ENCODE results near the gene TTC16.

The TTC16 gene

DNA sequence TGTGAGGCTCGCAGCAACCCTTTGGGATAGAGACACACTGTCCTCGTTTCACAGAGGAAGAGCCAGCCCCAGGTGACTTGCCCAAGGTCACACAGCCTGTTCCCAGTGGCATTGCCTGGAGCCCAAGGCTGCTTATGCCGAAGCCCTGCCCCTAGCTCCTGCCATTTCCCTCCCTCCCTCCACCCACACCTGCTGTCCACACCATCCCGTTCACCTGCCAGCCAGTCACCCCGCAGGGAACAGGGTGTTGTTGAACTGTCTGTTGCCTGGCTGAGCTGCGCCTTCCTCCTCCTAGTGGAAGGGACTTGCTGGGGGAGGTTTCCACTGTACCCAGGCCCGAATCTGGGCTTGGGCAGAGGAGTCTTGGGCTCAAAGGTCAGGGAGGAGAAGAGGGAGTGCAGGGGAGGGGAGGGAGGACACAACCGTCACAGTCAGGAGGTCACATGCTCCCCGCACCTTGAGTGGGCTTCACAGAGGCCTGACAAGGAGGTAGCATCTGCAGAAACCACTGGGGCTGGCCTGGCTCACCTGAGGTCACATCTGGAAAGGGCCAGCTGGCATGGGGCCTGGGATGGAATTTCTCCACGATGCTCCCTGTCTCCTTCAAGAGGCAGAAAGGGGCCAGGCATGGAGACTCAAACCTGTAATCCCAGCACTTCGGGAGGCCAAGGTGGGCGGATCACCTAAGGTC is 6.3 kb downstream of the TTC16 start:
- no peak for DNase-seq

DNA sequence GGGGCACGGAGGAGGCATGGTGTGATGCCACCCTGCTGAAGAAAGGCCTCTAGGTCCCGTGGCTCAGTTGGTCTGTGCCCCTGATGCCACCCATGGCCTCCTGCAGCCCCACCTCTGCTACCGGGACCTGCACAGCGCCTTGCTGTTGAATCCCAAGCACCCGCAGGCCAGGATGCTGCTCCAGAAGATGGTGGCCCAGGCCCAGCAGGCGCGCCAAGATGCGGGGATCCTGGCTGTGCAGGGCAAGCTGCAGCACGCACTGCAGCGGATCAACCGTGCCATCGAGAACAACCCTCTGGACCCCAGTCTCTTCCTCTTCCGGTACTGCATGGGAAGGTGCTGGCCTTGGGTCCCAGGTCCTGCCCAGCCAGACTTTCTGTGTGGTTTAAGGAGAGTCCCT is 7.1 kb downstream of the TTC16 start:
- no peak for DNase-seq

DNA sequence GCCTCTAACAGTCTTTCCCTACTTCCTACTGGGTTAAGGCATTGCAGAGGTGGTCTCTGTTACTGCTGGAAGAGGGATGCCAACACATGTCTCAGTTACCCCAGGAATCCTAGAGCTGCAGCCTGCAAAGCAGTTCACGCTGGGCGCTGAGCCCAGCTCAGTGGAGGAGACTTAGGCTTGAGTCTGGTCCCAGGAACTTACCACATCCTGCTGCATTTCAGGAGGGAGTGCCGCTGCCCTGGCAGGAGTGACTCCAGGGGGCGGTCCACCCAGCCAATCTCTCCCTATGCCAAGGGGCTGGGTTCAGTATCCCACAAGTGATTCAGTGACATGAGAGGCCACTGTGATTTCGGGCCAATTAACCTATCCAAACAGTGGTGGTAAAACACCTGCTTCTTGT is 7.6 kb downstream of the TTC16 start:
- no peak for DNase-seq

DNA sequence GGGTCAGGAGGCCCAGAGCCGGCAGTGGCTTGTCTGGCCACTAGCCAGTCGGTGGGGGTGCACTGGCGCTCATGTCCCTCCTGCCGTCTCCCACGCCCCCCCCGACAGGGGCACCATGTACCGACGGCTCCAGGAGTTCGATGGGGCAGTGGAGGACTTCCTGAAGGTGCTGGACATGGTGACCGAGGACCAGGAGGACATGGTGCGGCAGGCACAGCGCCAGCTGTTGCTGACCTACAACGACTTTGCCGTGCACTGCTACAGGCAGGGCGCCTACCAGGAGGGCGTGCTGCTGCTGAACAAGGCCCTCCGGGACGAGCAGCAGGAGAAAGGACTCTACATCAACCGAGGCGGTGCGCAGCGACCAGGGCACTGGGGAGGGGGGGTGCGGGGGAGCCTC is 8.1 kb downstream of the TTC16 start:
- peak; percentile 42 for DNase-seq

DNA sequence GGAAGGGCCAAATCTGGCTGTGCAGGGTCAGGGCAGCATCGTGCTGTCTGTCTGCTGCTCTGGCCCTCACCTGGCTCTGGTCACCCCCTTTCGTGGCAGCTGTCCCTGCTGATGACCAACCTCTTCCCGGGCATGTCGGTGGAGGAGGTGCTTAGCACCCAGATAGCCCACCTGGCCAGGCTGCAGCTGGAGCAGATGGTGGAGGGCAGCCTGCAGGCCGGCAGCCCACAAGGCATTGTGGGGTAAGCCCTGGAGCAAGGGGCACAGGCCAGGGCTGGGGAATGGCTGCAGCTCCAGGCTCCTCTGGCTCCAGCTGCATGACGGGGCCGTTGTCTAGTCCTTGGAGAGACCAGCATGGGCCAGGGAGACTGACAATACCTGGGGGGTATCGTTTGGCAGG is 11.0 kb downstream of the TTC16 start:
- no peak for DNase-seq

DNA sequence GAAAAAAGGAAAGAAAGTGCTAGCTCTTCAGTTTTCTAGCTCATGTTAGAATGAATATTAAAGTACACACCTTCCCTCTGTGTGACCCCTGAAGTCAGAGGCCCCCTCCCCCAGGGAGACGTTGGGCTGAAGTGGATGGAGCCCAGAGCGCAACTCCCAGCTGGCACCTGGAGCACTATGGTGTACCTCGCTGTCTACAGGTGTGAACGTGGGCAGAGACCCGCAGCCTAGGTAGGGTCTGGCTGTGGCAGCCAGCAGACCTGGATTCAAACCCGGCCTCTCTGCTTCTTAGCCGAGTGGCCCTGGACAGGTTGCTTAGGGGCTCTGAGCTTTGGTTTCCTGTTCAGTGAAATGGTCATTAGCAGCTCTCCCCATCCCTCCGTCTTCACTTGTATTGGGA is 12.9 kb downstream of the TTC16 start:
- DNase-seq = no peak

DNA sequence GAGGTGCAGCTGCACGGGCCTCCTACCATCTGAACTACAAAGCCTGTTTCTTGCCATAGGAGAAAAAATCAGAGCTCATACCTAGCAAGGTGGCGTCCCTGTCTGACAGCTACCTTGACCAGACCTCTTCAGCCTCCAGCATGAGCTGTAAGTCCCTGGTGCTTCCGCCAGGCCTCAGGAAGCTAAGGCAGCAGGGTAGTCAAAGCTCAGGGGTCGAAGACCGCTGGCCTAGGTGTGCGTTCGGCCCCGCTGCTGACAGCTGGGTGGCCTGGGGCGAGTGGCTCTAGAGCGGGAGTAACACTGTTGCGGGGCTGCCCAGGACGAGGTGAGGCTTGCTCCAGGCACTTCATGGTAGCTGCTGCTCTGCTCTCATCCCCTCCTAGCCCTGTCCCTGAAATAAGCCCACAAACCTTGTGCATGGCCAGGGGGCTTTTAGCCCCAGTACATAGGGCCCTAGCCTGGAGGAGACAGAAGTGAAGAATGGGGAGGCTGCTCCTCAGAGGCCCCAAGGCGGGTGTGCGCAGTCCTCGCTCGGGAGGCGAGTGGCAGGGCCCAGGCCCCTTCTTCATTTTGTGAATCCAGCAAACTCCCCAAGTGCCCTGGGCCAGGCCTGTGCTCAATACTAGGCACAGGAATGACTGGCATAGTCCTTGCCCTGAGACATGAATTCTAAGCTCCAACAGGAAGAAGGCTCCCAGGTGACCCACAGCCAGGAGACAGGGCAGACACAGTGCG is 13.8 kb downstream of the TTC16 start:
- no peak for DNase-seq

DNA sequence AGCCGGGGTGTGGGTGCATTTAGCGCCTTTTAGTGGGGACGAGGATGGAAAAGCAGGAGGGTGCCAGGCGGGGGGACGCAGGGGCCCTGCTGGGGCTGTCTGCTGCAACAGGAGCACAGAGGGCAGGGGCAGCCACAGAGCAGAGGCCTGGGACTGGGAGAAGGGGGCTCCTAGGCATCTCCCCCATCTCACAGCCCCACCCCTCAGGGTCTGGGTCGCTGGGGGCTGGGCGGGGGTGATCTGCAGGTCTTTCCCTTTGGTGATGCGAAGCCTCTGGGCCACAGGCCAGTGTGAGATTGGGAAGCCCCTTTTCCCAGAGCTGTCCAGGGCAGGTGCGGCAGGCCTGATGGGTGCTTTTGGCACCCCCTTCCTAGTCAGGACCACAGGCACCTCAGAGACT is 14.4 kb downstream of the TTC16 start:
- DNase-seq = no peak

DNA sequence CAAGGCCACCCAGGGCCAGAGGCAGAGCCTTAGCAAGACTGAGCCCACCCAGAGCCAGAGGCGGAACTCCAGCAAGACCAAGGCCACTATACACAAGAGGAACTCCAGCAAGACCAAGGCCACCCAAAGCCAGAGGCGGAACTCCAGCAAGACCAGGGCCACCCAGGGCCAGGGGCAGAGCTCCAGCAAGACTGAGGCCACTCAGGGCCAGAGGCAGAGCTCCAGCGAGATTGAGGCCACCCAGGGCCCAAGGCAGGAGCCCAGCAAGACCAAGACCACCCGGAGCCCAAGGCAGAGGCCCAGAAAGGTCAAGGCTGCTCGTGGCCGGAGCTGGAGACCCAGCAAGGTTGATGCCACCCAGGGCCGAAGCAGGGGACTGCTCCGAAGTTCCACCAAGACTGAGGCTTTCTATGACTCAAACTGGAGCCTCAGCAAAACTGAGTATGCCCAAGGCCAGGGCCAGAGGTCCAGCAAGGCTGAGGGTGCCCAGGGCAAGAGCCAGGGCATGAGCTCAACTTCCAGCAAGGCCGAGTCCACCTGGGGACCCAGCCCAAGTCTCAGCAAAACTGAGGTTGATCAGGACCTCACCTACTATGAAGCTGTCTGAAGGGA is 15.0 kb downstream of the TTC16 start:
- DNase-seq = no peak

DNA sequence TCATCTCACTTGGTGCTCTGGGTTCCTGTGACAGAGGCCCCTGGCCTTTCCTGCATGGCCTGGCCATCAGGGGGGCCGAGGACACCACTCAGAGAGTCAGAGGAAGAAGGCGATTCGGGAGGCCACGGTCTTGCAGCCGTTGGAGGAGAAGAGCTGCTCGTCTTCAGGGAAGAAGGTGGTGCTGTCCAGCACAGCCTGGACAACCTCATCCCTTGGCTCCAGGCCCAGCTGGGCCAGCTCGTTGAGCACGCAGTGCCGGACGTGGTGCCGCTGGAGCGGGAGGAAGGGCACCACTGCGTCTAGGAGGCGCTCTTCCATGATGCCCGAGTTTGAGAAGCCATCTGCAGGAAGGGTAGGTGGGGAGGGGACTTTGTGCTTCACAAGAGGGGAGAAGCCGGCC is 16.1 kb downstream of the TTC16 start:
- DNase-seq = no peak

DNA sequence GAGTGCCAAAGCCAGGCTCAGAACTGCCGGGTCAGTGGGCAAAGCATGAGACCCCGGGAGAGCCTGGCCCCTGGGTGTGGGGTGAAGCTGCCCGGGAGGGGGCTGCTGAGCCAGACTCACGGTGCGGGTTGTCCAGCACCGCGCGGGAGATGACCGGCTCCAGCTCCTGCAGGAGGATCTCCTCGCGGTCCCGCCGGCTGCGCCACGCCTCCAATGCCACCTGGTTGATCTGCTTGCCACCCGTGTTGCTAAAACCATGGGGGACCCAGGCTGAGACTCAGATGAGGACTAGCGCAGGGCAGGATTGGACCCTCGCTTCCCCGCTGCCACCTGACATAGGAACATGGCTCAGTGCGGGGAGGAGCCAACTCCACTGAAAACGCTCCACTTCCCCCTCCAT is 16.6 kb downstream of the TTC16 start:
- DNase-seq = no peak

DNA sequence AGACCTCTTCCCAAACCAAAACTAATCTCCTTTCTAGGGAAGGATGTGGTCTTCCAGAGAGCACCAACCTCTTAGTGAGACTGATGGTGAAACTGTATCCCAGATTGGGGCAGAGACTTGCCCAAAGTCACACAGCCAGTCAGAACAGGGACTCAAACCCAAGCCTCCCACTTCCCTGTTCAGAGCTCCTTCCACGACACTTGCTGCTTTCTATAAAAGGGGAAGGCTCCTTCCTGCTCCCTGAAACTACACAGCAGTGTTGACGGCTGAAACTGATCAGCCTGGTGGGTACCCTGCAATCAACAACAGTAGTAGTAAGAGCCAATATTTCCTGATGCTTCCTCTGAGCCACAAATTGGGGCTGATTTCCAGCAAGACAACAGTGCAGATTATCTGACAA is 17.7 kb downstream of the TTC16 start:
- no peak for DNase-seq

DNA sequence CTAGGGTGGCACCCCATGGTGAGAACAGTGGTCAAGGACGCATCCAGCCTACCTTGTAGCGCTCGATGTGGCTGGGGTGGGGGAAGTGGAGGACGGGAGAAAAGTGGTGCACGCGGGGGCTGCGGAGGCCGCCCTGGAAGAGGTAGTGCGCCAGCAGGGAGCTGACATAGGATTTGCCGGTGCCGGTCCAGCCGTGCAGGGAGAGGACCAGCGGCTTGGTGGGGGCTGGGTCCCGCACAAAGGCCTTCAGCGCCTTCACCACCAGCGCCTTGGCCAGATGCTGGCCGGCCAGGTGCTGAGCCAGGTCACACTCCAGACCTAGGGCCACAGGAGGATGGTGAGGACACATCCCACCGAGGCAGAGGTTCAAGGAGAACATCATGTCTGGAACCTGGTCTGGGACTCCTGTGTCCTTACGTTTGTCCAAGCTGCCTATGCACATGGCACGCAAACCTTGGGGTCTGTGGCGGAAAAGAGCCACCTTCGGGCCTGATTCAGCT is 18.4 kb downstream of the TTC16 start:
- DNase-seq = no peak

DNA sequence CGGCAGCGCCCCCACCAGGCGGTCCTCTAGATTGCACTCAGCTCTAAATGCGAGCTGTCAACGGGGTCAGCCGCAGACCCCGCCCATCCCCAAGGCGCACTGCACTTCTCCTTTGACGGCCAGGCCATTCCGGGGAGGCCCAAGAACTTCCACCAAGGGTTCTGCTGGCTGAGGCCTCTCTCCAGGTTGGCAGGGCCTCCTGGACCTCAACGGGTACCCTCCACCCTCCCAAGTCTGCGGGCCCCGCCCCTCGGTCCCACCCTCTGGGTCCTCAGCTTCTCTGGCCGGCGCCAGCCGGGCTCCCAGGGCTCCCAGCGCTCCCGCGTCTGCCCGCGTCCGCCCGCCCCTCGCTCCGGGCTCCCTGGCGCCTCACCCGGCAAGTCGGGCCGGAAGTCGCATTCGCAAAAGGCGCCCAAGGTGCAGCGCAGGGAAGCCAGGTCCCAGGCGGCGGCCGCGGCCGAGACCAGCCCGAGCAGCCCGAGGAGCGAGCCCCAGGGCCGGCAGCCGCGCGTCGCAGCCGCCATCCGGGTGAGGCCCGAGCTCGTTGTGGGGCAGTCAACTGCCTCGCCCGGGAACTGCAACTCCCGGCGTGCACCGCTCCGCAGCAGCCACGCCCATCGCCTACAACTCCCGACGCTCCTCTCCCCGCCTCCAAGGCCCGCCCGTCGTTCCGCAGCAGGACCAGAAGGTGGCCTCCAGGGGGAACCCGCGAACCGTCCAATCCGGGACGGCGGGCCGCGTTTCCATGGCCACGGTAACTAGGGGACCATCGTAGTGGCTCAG is 19.1 kb downstream of the TTC16 start, which contains the start of gene TOR2A:
TSS of gene TOR2A (minus strand) at position 548 of the 783 bp plus-strand sequence. CDS start at position 524, 24 bp downstream.
- peak; percentile 97 for DNase-seq

DNA sequence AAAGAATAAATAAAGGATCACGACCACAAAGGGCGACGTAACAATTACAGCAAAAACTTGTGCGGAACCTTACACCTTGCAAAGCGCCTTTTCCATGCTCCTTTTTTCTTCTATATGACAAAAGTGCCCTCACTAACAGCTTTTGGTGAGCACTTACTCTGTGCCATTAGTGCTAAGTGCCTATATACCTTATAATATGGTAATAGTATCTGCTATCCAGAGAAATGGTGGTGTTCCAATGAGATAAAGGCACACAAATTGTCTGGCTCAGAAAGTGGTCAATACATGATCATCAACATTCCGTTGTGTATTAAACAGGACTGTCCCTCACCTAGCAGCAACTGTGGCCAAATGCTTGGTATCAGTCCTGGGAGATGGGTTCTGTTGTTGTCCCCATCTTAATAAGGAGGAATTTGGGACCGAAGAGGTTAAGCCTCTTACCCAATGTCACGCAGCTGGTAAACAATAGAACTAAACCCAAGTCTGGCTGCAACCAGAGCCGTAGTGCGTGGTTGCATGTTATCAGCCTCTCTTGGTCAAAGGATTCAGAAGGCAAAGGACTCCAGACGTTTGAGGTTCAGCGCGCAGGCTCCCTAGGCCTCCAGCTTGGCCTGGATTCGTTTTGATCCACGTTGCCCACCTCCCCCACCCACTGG is 19.8 kb downstream of the TTC16 start:
- DNase-seq = no peak

DNA sequence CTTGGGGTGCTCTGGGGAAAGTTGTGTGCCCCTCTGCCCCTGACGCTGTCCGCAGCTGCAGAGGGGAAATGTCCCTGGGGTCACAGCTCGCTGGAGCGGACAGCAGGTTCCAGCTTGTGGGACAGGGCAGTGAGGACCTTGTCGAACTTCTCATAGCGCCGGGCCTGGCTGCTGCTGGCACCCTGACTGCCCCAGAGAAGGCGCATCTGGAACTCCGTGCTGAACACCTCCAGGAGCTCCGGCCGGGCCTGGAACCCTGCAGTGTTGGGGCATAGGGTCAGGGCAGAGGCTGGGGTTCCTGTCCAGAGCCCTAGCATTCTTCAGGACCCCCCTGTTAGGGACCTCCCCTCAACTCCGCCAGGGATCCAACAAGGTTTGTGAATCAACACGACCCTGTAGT is 22.8 kb downstream of the TTC16 start:
- no peak for DNase-seq

DNA sequence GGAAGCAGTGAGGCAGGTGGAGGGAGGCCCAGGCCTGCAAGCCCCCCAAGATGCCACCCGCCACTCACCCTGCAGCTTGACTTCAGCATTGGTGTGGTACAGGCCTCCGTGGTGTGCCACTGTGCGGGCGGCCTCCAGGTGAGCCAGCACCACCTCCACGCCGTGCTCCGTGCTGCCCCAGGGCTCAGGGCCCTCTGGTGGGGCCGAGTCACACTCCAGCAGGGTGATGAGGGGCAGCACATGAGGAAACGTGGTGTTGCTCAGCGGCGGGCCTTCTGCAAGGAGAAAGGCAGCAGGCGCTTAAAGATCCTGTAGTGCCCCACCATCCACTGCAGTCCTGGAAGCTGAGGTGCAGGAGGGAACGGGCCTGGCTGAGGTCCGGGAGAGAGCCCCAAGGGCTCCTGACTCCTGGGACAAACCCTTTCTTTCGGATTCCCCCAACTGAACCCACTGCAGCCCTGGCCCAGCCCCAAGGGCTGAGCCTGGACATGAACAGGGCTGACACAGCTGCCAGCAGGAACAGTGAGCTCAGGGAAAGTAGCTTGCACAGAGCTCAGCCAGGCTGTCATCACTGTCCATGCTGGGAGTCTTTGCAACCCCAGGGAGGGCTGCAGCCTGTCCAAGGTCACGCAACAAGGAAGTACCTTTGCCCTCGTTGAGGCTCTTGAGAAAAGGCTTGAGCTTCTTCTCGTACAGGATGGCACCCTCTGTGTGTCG is 23.9 kb downstream of the TTC16 start:
- no peak for DNase-seq

DNA sequence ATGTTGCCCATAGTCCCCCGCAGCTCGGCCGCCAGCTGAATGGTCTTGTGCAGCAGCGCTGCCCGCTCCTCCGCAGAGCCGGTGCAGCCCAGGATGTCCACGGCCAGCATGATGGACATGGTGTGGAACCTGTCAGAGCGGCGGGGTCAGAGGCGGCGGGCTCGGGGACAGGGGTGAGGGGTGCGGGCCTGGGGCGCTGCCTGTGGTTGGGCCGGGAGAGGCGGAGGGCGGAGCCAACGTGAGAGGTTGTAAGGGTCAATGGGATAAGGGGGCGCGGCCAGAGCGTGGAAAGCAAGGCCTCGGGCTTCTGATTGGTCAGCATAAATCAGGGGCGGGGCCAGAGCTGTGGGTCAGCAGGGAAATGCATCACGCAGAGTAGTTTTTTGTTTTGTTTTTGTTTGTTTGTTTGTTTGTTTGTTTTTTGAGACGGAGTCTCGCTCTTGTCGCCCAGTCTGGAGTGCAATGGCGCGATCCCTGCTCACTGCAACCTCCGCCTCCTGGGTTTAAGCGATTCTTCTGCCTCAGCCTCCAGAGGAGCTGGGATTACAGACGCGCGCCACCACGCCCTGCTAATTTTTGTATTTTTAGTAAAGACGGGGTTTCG is 26.1 kb downstream of the TTC16 start:
- DNase-seq = no peak

DNA sequence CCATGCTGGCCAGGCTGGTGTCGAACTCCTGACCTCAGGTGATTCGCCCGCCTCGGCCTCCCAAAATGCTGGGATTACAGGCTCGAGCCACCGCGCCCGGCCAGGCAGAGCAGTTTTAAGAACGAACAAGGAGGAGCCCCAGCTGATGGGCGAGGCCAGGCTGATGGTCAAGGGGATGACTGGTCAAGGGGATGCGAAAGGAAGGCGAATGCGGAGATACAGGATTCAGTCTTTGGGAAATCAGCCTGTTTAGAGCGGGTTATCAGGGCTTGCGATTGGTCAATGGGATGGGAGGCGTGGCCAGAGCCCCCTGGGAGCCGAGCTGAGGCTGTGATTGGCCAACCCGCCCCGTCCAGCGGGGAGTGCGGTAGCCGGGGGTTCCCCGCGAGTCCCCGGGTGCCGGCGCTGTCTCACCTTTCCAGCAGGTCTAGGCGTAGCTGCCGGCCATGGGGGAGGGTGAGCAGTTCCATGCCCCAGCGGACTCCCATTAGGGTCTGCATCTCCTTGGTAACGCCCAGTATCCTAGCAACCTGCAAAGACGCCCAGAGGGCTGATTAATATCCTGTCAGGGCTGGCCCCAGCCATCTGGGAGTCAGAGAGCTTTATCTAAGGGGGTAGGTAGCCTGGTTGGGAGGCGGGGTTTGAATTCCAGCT is 26.7 kb downstream of the TTC16 start:
- no peak for DNase-seq

DNA sequence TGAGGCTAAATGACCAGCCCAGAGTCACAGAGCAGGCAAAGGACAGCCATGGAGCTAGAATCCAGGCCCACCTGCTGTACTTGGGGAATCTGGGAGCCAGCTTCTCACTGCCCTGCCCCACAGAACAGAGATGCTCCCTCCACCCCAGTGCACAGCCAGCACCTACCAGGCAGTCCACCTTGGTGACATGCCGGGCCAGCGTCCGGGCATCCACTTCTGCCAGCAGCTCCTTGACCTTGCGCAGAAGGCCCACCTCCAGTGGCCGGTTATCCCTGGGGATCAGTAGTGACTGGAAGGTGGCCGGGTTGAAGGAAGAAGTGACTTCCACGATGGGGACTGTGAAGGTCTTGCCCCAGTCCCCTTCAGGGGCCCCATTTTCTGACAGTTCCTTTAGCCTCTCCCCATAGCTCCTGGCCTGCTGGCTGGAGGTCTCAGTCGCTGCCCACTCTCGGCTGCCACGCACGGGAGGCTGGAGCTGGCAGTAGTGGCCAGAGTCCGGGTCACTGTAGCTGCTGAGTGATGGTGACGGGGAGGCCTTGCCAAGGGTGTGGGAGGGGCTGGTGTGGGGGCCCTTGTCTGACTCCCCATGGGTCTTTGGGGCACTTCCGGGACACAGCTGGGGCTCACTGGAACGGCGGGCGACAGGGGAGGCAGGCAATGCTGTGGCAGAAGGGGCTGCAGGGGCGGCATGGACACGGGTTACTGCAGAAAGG is 28.7 kb downstream of the TTC16 start:
- DNase-seq = no peak

Data from NCI-H1092 treated with DMSO at 0.1 percent for 48 hours (cell line).